ENCODE measurements around the gene IL5.

IL5 gene

DNA sequence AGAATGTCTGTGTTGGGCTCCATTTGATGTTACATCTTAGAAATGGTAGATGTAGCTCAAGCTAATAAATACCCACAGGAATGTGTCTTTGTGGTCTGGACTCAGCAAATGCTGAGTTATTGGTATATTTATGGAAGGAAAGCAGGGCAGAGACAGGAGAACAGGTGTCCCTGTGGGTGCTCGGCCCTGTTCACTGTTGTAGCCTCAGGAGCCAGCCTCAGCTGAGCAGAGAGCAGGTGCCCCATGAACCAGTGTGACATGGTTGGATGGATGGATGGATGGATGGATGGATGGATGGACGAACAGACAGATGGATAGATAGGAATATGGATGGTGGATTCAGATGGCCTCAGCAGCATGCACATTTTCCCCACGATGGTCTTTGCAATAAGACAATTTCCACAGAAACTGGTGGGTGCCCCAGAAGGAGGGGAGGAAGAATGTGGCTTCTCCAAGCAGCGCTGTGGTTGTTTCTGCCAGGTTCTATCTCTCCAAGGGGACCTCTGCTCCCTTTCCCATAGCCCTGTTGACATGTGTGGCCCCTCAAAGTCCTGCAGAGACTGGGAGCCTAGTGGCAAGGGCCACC lies 44.5 kb downstream of the IL5 start:
- H3K79me2 ChIP-seq (ENCODE audit: insufficient read depth, low read depth), result no peaks in the 10 kb centered on the region
- H3K36me3 ChIP-seq (ENCODE audit: insufficient read depth), result no peaks in the 10 kb centered on the region
- H3K27me3 ChIP-seq (ENCODE audit: insufficient read depth, low read depth), result no peaks in the 10 kb centered on the region
- TF ChIP-seq, protein P1, sequence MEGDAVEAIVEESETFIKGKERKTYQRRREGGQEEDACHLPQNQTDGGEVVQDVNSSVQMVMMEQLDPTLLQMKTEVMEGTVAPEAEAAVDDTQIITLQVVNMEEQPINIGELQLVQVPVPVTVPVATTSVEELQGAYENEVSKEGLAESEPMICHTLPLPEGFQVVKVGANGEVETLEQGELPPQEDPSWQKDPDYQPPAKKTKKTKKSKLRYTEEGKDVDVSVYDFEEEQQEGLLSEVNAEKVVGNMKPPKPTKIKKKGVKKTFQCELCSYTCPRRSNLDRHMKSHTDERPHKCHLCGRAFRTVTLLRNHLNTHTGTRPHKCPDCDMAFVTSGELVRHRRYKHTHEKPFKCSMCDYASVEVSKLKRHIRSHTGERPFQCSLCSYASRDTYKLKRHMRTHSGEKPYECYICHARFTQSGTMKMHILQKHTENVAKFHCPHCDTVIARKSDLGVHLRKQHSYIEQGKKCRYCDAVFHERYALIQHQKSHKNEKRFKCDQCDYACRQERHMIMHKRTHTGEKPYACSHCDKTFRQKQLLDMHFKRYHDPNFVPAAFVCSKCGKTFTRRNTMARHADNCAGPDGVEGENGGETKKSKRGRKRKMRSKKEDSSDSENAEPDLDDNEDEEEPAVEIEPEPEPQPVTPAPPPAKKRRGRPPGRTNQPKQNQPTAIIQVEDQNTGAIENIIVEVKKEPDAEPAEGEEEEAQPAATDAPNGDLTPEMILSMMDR (conservative IDR thresholded peaks at IDR 0.05; ENCODE audit: low read depth, low read length), result no peak
- no peak overlapping the region for H3K4me3 ChIP-seq (IDR thresholded peaks at IDR 0.05; ENCODE audit: insufficient read depth, low read depth, low read length)
- H4K20me1 ChIP-seq (ENCODE audit: insufficient read depth), result no peaks in the 10 kb centered on the region
- H3K27ac ChIP-seq, result peak overlapping the region; percentile 74
- H2AFZ ChIP-seq (ENCODE audit: low read depth), result no peak overlapping the region
- peaks cover 80% of the 10 kb centered on the region for H3K4me1 ChIP-seq (ENCODE audit: low read depth, poor library complexity, severe bottlenecking)
- H3K9ac ChIP-seq, result no peak overlapping the region; the same call in 1 of the 2 replicates
- H3K4me2 ChIP-seq, result peak overlapping the region; percentile 99

DNA sequence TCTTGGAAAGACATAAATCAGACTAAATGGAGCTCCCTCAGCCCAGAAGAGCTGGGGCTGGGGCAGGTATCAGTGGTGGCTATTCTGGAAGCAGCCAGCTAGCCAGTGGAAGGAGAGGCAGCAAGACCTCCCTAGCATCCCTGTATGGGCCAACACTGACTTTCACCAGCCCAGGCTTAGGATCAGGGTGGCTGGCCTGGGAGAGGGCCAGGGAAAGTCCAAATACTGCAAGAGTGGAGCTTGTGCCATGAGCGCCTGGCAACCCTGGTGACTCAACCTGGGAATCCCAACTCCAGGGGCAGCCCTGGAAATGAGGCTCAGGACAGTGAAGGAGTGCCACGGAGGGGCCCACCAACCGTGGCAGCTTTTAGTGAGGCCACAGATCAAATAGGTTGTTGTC lies 45.2 kb downstream of the IL5 start:
- H3K4me2 ChIP-seq, result peak overlapping the region; percentile 99
- no peaks in the 10 kb centered on the region for H3K36me3 ChIP-seq (ENCODE audit: insufficient read depth)
- H3K4me3 ChIP-seq (IDR thresholded peaks at IDR 0.05; ENCODE audit: insufficient read depth, low read depth, low read length), result no peak overlapping the region
- peak overlapping the region; percentile 14; the same call in 1 of the 2 replicates for H3K9ac ChIP-seq
- H3K27ac ChIP-seq, result peak overlapping the region; percentile 74
- no peak overlapping the region for H2AFZ ChIP-seq (ENCODE audit: low read depth)
- H3K4me1 ChIP-seq (ENCODE audit: low read depth, poor library complexity, severe bottlenecking), result peaks cover 84% of the 10 kb centered on the region
- H4K20me1 ChIP-seq (ENCODE audit: insufficient read depth), result no peaks in the 10 kb centered on the region
- H3K27me3 ChIP-seq (ENCODE audit: insufficient read depth, low read depth), result no peaks in the 10 kb centered on the region
- TF ChIP-seq, protein P1 (conservative IDR thresholded peaks at IDR 0.05; ENCODE audit: low read depth, low read length), result no peak
- H3K79me2 ChIP-seq (ENCODE audit: insufficient read depth, low read depth), result no peaks in the 10 kb centered on the region

DNA sequence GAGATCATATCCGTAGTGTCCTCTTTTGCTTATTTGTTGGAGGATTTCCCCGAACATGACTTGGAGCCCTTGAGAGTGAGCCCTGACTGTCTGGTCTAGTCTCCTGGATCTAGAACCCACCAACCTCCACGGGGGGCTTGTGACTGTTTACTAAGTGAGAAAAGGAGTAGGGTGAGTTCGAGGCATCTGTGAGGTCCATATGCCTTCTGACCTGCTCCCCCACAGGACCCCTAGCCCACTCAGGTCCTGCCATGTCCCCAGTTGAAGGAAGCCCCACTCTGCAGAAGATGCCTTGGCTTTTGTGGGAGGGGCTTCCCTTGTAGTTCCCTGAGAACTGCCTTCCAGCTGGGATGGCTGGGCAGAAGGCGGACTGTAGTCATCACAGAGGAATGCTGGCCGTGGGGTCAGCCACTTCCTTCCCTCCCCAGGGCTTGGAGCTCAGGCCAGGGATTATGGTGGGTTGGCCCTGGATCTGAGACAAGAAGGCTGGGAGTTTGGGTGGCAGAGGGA lies 45.8 kb downstream of the IL5 start:
- H4K20me1 ChIP-seq (ENCODE audit: insufficient read depth), result no peaks in the 10 kb centered on the region
- peak overlapping the region; percentile 99 for H3K4me2 ChIP-seq
- no peaks in the 10 kb centered on the region for H3K27me3 ChIP-seq (ENCODE audit: insufficient read depth, low read depth)
- H3K4me1 ChIP-seq (ENCODE audit: low read depth, poor library complexity, severe bottlenecking), result peaks cover 89% of the 10 kb centered on the region
- no peaks in the 10 kb centered on the region for H3K79me2 ChIP-seq (ENCODE audit: insufficient read depth, low read depth)
- no peak overlapping the region for H3K9ac ChIP-seq
- no peaks in the 10 kb centered on the region for H3K36me3 ChIP-seq (ENCODE audit: insufficient read depth)
- H3K27ac ChIP-seq, result peak overlapping the region; percentile 74
- TF ChIP-seq, protein P1 (conservative IDR thresholded peaks at IDR 0.05; ENCODE audit: low read depth, low read length), result no peak
- no peak overlapping the region for H2AFZ ChIP-seq (ENCODE audit: low read depth)
- H3K4me3 ChIP-seq (IDR thresholded peaks at IDR 0.05; ENCODE audit: insufficient read depth, low read depth, low read length), result no peak overlapping the region

DNA sequence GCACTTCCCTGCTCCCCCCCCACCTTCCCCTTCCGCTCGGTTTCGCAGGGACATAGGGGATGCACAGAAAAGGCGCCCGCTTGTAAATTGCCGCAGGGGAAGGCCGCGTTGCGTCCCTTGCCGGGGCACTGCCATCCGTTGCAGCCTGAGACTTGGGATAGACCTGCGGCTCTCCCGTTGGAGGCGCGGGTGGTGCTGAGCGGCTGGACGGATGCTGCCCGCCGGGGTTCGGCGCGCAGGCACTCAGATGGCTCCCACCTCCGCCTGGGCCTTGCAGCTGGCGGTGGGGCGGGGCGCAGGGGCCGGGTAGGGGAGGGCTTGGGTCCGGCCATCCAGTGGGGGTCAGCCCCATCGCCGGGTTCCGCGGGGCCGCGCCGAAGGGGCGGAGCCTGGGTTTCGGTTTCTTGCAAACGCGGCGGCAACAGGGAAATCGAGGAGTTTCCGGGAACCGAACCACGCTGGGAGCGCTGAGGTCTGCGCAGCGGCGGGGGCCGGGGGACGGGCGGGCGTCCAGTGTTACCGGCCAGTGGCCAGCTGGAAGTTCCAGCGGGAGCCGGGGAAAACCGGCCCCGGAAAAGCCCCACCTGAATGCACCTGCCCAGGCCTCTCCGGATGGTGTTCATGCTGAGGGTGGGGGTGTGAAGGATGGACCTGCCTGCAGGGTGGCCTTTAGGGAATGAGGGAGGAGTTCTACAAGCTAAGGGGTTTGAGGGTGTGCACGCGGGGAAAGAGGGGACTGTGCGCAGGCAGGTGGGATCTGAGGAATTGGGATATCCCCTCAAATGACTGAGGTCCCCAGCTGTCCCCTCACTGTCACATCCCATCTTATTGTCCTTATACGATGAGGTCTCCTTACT lies 46.5 kb downstream of the IL5 start:
- TF ChIP-seq, protein P1 (conservative IDR thresholded peaks at IDR 0.05; ENCODE audit: low read depth, low read length), result no peak
- Histone ChIP-seq H2AFZ (ENCODE audit: low read depth) (peak overlapping the region; percentile 82), H3K4me3 (IDR thresholded peaks at IDR 0.05; ENCODE audit: insufficient read depth, low read depth, low read length) (no peak overlapping the region), H3K79me2 (ENCODE audit: insufficient read depth, low read depth) (no peaks in the 10 kb centered on the region), H4K20me1 (ENCODE audit: insufficient read depth) (no peaks in the 10 kb centered on the region), H3K36me3 (ENCODE audit: insufficient read depth) (no peaks in the 10 kb centered on the region), H3K9ac (peak overlapping the region; percentile 61), H3K4me1 (ENCODE audit: low read depth, poor library complexity, severe bottlenecking) (peaks cover 87% of the 10 kb centered on the region), H3K4me2 (peak overlapping the region; percentile 99), H3K27me3 (ENCODE audit: insufficient read depth, low read depth) (no peaks in the 10 kb centered on the region), H3K27ac (peak overlapping the region; percentile 74)

Measured in KMS-11 (cell line).